Measurements from ENCODE around the gene PCDH7. TPM values are rescaled to one million over a fixed set of nuclear protein-coding genes. Genes with fewer than 3 reads are reported as not detected.

PCDH7 gene
- total and polyA plus RNA-seq, 3 donors from 2014 or later, result 2.4 to 2.9 (median 2.8) TPM

DNA sequence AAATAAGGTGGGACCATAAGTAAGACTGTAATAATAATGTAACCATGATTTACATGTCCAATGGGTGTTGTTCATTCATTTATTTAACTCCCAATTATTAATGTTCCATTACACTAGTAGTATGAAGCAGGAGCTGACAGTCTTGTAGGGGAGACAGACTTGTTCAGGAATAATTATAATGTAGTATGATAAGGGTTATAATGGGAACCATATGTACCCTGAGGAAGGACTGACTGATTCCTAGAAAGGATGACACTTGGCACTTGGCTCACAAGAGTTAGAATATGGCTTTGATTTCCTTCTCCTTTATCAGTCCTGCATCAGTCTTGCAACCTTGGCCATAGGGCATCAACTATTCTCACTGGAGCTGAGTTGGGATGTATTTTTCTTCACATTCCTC is 24.2 kb downstream of the PCDH7 start:
- no peak overlapping the region for H3K4me3 ChIP-seq
- H3K27me3 ChIP-seq, result no peaks in the 10 kb centered on the region
- DNase-seq, result no peak
- TF ChIP-seq POLR2A (IDR thresholded peaks at IDR 0.05) (no peak), CTCF (IDR thresholded peaks at IDR 0.05) (no peak)
- H3K9me3 ChIP-seq, result no peaks in the 10 kb centered on the region
- H3K4me1 ChIP-seq, result no peaks in the 10 kb centered on the region
- H3K27ac ChIP-seq, result no peak overlapping the region
- no peaks in the 10 kb centered on the region for H3K36me3 ChIP-seq (ENCODE audit: low read depth, missing control alignments)
- intact Hi-C loops (cut with DNase I; ENCODE audit: low total_unique reads), result no loop called here

DNA sequence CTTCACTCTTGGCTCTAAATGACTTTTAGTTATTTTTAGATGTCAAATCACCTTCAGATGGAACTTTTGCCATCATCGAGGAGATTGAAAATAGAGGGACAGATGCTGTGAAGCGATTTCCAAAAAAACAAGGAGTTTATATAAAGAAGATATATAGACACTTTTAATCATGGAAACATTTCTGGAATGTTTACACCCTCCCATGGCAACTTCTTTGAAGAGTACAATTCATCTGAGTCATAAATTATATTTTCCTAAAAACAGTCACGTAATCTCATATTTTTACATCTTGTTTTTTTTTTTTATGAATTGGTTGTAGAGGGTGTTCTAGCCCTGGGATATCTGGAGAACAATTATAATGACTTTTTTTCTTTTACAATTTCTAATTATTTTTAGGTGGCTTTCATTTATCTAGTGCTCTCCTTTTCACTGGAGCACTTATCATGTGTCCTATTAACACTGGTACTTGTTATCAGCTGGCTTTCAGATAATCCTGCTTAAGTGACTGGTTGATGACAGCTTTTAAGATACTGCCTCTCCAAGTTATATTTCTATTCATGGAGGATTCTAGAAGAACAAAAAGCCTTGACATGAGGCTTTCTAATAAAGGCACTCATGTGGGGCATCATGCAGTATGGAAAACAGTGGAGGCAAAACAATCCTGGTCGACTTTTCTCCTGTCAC is 24.9 kb downstream of the PCDH7 start:
- WGBS, 2 donors, result 64 to 69% methylated on average over 4 of the region's 4 CpGs
- DNase-seq, result no peak
- no peaks in the 10 kb centered on the region for H3K4me1 ChIP-seq

DNA sequence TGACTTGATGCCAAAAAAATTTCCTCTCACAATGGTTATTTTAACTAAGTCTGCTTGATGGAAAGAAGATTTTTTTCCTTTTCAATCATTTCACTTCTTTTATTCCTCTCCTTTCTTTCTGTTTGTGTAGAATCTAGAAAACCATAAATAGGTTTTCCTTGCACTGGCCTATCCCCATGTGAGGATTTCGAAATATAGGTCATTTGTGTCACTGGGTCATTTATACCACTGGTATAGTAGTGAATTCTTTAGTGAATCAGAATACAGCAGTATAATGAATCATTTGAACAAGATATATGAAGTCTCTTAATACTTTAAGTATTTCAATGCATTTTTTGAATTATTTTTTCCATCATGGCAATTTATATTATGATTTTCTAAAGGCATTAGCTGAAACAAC is 26.6 kb downstream of the PCDH7 start:
- intact Hi-C loops (cut with DNase I; ENCODE audit: low total_unique reads), result no loop called here
- Histone ChIP-seq H3K4me1 (no peaks in the 10 kb centered on the region), H3K27me3 (no peaks in the 10 kb centered on the region), H3K36me3 (ENCODE audit: low read depth, missing control alignments) (no peaks in the 10 kb centered on the region), H3K27ac (no peak overlapping the region), H3K4me3 (no peak overlapping the region), H3K9me3 (no peaks in the 10 kb centered on the region)
- 38 to 87% methylated on average over 1 of the region's 1 CpG for WGBS, 2 donors
- no peak for DNase-seq
- no peak for TF ChIP-seq CTCF (IDR thresholded peaks at IDR 0.05)
- TF ChIP-seq POLR2A (IDR thresholded peaks at IDR 0.05), result no peak

More for the DNA sequence above, 24.9 kb downstream of the PCDH7 start:
- Histone ChIP-seq H3K4me3 (no peak overlapping the region), H3K27ac (no peak overlapping the region), H3K36me3 (ENCODE audit: low read depth, missing control alignments) (no peaks in the 10 kb centered on the region), H3K27me3 (no peaks in the 10 kb centered on the region), H3K9me3 (no peaks in the 10 kb centered on the region)
- intact Hi-C loops (cut with DNase I; ENCODE audit: low total_unique reads), result no loop called here
- no peak for TF ChIP-seq CTCF (IDR thresholded peaks at IDR 0.05)
- no peak for TF ChIP-seq POLR2A (IDR thresholded peaks at IDR 0.05)

DNA sequence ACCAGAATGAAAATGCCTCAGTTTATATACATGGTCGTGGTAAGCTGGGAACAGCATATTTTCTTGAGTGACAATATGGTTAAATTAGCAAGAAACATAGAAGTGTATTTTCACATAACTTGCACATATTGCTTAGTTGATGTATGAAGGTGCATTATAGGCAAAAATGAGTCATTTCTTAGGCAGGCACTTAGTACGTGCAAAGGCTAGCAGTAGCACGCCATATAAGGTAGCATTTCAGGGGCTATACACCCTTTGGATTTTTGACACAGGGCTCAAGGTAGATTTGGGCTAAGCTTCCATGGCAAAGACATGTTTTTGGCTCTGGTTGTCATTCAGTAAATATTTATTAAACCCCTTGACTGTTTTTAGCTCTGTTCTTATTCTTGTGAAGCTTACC is 33.1 kb downstream of the PCDH7 start:
- Histone ChIP-seq H3K4me3 (no peak overlapping the region), H3K9me3 (no peaks in the 10 kb centered on the region), H3K36me3 (ENCODE audit: low read depth, missing control alignments) (no peaks in the 10 kb centered on the region), H3K27me3 (no peaks in the 10 kb centered on the region), H3K27ac (no peak overlapping the region), H3K4me1 (no peaks in the 10 kb centered on the region)
- TF ChIP-seq POLR2A (IDR thresholded peaks at IDR 0.05), result no peak
- no peak for TF ChIP-seq CTCF (IDR thresholded peaks at IDR 0.05)
- 89 to 91% methylated on average over 3 of the region's 3 CpGs for WGBS, 2 donors
- DNase-seq, result no peak
- intact Hi-C loops (cut with DNase I; ENCODE audit: low total_unique reads), result no loop called here

DNA sequence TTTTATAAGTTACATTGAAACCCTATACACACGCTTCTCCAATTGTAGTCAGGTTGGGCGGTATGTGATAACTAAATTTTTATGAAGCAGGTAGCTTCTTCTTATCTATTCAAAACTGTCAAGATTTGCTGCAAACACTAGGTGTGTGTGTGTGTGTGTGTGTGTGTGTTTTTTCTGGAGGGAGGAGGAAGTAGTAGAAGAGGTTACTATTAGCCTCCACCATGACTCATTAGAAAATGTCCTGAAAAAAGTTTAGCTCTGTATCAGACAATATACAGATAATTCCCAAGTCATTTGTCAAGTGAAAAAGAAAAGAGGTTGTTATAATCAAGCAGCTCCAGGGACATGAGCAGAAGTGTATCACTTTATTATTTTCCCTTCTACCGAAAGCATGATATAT is 33.9 kb downstream of the PCDH7 start:
- no peak overlapping the region for H3K27ac ChIP-seq

More for the DNA sequence above, 33.9 kb downstream of the PCDH7 start:
- Histone ChIP-seq H3K36me3 (ENCODE audit: low read depth, missing control alignments) (no peaks in the 10 kb centered on the region), H3K4me1 (no peaks in the 10 kb centered on the region), H3K27me3 (no peaks in the 10 kb centered on the region), H3K4me3 (no peak overlapping the region), H3K9me3 (no peaks in the 10 kb centered on the region)
- no peak for DNase-seq
- WGBS, 2 donors, result 93 to 94% methylated on average over 3 of the region's 3 CpGs
- intact Hi-C loops (cut with DNase I; ENCODE audit: low total_unique reads), result no loop called here
- no peak for TF ChIP-seq CTCF (IDR thresholded peaks at IDR 0.05)
- no peak for TF ChIP-seq POLR2A (IDR thresholded peaks at IDR 0.05)
